Measurements from ENCODE around the gene TERB1.
A peak's percentile ranks its signal among the peaks of the same experiment; 100 is the strongest.
"Not testable (repeated sequence)": the region's sequence is repeated elsewhere in the genome, so short reads cannot be mapped to it uniquely, and the experiment has no call there.

Gene TERB1

DNA sequence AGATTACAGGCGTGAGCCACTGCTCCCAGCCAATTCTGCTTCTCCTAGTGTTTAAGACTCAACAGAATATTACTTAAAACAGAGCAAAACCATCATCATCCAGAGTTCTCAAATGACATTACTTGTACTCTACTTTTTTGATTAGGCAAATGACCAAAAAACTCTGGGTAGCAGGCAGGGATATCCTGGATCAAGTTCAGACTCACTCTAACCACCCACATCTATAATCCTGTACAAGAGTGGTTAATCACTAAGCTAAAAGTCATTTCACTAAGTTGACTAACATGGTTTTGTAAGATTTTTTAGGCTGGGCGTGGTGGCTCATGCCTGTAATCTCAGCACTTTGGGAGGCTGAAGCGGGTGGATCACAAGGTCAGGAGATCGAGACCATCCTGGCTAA is 22.6 kb upstream of the TERB1 start:
- no peak for DNase-seq

DNA sequence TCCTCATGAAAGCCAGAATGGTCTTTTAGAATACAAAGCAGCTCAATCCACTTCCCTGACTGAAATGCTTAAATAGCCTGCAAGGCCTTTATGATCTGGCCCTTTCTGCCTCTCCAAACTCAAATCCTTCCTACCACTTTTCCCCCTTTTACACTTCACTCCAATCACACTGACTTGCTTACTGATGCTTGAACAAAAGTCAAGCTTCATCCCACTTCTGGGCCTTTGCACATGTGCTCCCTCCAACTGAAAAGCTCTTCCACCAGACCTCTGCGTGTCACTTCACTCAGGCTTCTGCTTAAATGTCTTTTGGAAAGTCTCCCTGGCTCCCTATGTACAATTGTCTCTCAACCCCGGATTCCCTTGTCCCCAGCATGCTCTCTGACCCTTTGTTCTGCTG is 13.3 kb upstream of the TERB1 start:
- no peak for DNase-seq

DNA sequence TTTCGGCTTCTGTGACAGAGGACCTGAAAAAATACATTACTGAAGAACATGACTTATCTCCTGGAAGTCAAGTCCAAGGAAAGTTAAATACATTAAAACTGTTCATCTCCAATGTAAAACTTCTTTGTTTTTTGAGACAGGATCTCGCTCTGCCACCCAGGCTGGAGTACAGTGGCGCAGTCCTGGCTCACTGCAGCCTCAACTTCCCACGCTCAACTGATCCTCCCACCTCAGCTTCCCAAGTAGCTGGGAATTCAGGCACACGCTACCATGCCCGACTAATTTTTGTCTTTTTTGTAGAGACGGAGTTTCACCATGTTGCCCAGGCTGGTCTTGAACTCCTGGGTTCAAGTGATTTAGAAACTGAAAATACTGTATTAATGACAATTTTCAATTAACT is 9.7 kb upstream of the TERB1 start:
- no peak for DNase-seq

DNA sequence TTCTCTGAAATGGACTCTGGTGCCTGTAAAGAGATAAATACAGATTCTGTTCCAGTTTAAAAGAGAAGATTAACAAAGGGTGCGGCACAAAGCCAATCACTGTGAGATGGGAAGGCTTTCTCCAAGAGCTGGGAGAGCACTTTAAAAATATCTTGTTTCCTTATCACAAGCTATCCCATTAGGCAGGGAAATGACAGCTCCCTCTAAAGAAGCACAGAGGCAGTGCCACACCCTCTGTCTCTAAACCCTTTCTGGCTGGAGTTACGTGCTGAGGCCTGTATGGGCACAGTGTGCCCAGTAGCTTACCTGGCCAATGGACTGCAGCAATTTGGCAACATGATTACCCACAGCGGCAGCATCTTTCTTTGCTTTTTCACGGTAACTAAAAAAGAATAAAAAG is 9.0 kb upstream of the TERB1 start:
- no peak for DNase-seq

DNA sequence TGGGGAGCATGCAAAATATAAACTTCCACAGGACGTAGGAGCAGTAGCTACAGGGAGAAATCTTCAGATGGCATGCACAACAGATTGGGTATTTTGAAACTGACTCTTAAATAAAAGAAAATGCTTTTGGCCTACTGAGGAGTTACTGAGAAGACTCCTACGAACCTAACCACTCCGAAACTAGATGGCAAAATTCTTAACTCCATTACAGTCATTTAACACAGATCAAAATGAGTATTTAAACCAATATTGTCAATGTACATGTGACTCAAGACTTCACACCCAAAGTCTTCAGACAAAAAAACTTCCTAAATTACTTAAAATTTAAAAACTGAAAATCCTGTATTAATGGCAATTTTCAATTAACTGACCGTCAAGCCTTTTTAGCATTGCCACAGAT is 8.4 kb upstream of the TERB1 start:
- DNase-seq, result no peak

DNA sequence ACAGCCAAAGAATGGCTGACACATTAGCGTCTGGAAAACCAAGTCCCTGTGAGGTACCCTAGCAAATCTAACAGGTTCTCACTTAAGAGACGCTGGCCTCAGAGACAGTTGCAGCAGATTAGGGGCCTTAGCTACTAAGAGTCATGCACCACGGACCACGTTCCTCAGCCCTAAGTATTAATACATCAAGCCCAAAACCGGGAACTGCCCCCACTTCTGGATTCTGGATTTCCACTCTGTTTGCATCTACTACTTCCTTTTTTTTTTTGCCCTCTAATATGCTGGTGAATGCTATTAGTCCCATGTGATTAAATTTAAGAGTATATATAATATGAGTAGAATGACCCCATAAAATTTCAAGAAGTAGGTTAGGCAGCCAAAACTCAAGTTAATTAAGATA is 775 bp upstream of the TERB1 start:
- no peak for DNase-seq

DNA sequence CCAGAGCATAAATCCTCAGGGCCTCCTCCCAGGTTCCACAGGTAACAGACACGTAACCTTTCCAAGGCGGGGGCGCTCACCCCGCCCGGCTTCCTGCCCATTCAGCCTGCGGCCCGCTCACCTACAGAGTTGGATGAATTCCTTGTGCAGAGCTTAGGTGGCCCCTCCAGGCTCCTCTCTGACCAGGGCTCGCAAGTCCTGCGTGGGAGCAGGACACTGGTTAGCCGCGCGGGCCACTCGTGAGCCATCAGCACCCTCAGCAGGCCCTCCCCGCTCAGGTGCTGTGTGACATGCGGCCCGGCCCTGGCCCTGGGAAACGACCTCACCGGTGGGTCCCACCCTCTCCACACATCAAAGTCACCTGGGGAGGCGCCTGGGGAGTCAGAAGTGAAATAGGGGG is 528 bp downstream of the TERB1 start:
- DNase-seq, result no peak

DNA sequence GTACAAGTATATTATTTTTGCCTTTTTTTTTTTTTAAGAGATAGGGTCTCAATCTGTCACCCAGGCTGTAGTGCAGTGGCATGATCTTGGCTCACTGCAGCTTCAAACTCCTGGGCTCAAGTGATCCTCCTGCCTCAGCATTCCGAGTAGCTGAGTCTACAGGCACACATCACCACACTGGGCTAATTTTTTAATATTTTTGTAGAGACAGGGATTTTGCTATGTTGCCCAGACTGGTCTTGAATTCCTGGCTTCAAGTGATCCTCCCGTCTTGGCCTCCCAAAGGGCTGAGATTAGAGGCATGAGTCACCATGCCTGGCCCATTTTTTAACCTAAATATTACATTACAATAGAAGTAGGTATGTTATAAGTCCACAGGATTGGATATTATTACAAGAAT is 3.2 kb downstream of the TERB1 start:
- DNase-seq, result no peak

DNA sequence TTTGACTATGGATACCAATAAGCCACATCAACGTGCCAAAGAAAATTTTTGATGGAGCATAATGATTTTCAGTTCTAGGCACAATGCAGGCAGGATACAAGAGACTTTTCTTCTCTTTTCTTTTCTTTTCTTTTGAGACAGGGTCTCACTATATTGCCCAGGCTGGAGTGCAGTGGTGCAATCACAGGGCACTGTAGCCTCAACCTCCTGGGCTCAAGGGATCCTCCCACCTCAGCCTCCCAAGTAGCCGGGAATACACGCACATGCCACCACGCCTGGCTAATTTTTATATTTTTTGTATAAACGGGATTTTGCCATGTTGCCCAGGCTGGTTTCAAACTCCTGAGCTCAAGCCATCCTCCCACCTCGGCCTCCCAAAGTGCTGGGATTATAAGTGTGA is 7.4 kb downstream of the TERB1 start:
- DNase-seq, result not testable (repeated sequence)

DNA sequence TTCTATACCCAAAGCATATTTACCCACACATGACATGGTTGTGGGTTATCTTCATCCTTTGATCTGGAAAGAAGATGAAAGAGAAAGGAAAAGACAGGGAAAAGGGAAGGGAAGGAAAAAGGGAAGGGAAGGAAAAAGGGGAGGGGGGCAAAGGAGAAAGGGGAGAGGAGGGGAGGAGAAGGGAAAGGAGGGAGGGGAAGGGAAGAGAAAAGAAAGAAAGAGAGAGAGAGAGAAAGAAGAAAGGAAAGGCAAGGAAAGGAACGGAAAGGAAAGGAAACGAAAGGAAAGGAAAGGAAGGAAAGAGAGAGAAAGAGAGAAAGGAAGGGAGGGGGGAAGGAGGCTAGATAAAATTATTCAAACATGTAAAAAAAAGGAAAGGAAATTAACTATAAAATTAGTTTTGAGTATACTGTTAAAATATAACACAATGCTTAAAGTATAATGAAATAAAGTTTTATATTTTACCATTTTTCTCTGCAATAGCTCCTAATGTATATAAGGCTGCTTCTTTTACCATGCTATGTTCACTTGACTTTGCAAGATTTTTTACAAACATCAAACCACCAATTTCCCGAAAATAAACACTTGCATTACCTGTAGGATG is 11.2 kb downstream of the TERB1 start:
- no peak for DNase-seq

DNA sequence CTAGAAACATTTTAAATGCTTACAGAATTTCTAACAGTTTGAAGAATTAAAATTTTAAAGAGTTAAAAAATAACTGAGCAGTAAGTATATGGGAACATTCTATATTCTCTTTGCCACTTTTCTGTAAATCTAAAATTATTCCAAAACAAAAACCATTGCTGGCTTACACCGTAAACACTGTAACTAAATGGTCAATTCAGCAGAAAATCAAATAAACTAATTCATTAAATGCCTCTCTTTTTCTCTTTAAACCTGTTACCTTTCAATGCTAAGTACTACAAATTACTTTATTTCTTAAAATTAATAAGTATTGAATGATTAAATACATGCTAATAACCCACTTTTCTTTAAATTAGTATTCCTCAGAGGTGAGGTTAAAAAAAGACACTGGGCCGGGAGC is 14.0 kb downstream of the TERB1 start:
- DNase-seq, result no peak

DNA sequence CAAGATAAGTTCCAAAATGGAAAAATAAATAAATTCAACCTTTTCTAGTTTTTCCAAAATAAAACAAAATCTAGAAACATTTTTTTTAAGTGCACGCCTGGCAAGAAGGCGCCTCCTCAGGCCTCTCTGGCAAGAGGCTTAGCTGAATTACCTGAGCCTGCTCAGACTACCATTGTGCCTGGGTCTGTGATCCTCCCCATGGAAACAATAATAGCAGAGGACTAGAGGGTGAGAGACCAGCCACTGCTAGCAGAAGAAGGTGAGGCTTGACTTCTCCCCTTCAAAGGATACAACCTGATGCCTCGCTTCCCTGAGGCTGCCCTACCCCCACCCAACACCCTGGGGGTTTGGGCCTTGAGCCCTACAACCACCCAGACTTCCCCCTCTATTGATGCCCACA is 14.8 kb downstream of the TERB1 start:
- no peak for DNase-seq

DNA sequence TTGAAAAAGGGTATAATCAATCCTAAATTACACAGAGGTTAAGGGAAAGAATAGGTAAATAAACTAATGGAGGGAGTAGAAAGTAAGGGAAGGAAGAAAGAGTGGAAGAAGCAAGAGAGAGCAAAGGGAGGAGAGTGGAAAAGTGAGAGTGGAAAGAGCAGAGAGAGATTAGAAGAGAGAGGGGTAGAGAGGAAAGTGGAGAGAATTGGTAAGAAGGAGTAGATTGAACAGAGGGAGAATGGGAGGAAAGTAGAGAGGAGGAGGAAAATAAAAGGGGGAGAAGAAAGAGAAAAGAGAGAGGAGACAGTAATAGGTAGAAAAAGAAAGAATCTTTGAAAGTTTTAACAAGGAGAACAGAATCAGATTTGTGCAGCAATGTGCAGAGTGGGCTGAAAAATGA is 24.9 kb downstream of the TERB1 start:
- no peak for DNase-seq

DNA sequence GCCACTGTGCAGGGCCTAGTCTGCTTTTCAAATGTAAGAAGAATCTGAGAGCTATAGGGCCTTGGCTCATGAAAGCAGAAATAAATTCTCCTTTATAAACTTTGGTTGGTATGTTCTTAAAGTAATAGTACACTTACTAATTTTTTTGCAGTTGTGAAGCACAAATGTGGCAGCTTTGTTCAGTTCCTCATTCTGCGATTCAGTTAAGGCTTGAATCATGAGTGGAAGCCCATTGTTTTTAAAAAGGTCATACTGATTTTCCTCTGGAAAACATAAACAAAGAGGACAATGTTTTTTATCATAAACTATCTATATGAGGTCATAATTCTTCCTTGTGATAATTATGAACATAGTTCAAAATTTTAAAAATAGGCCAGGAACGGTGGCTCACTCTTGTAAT is 26.4 kb downstream of the TERB1 start:
- no peak for DNase-seq

DNA sequence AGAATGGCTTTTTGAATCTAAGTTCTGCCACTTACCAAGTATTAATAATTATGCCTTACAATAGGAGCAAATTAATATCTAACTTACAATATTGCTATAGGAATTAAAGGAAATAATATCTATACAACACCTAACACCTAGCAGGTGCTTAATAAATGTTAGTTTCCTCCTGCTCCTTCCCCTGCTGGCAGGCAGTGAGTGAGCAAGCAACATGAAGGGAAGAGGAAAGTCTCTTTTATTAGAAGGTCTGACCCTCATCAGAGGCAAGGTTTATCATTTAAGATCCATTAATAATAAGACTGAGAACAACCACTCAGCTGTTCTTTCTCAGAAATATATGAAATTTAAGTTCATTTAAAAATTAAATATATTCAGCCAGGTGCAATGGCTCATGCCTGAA is 43.3 kb downstream of the TERB1 start:
- no peak for DNase-seq

DNA sequence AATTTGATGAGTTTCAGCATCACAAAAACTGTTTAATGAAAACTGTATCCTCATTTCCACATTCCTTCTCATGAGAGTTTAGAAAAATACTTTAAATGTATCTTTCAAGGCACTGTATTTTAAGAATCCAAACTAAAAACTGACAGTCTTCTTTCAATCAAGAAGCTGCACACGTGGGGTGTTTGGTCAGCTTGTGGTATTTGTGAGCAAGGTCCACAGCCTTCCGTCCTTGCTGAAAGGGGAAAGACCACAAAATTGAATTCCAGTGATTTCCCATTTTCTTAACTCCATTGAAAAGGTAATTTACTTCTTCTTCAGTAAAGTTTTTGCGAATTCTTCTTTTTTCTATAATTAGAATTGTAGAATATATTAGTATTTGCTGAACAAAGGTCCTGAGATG is 46.6 kb downstream of the TERB1 start:
- no peak for DNase-seq

DNA sequence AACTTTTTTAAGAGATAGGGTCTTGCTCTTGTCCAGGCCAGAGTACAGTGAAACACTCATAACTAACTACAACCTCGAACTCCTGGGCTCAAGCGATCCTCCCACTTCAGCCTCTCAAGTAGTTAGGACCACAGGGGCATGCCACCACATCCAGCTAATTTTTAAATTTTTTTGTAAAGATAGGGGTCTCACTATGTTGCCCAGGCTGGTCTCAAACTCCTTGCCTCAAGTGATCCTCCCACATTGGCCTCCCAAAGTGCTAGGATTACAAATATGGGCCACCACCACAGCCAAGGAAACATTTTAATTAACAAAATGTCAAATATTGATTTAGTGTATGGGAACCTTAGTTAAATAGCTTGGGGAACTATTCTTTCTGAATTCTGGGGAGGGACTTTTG is 47.2 kb downstream of the TERB1 start:
- no peak for DNase-seq

DNA sequence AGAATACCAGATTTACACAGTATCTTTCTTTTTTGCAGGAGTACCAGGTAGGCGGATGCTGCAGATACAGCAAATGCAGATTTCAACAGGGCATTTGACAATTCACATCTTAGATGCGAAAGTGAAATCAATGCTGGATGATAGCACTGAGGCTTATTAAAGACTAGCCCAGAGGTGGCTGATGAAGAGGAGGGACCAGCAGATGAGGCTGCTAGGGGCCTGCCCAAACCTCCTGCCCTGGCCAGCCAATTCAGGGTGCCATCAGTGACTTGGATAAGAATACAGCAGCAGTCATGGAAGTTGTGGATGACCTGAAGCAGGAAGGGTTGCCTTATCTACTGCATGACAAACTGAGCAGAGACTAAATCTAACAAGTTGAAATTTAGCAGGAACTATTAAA is 48.4 kb downstream of the TERB1 start:
- DNase-seq, result no peak

DNA sequence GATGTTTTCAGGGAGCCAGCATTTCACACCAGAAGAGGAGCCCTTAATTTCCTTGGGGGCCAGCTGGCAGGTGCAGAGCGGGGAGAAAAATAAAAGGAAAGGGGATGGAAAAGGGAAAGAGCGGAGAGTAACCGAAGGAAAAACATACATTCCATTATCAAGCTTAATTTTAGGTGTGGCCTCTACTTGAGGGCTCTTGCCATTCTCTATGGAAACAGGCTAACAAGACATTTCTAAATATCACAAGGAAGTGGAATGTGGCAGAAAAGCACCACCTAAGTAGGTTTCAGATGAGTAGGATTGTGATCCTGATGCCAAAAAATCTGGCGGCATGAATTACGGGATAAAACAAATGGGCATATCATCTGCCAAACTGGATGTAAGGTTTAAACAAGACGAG is 49.0 kb downstream of the TERB1 start:
- DNase-seq, result no peak

DNA sequence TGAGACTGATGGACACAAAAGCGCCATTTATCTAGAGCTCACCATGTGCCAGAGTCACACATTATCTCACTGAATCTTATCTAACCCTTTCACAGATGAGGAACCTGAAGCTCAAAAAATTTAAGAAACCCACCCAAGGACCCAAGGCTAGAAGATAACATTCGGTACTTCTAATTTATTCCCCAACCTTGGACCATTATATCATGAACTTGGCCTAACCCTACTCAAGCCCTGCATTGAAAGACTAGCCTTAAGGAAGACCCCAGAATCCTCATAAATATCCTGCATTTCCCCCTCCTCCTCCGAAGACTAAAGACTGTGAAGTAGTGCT is 49.4 kb downstream of the TERB1 start:
- no peak for DNase-seq

DNA sequence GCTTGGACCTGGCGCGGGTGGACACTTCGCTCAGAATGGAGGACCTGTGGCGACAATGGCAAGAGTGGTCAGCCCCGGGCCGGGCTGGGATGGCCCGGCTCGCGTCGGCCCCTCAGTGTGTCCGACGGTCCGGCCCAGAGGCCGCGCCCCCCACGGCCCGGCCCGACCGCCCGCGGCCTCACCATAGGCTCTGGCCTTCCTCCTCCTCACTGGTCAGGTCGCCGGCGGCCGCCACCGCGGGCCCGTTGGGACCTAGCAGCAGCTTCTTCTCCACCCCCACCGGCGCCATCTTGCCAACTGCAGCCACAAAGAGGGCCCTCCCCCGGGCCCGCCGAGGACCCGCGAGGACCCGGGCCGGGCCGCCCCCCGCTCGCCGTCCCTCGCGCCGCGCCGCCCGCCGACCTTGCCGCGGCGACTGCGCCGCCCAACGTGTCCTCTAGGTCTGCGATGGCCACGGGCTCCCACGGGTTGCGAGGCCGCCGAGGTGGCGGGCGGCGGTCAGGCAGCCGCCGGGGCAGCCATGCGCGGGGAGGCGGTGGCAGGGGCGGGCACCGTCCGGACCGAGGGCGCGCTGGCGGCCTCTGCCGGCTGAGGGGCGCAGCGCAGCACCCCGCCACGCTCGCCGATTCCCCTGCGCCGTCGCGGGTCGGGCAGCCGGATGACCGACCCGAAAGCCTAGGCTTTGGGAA is 49.9 kb downstream of the TERB1 start, which contains the start of gene DYNC1LI2:
Gene DYNC1LI2, minus strand, starts transcription at position 307 of the 689 bp plus-strand sequence. Its CDS starts 18 bp downstream, at position 289.
- peak in 1 of 2 experiments; percentile 63 for DNase-seq

DNA sequence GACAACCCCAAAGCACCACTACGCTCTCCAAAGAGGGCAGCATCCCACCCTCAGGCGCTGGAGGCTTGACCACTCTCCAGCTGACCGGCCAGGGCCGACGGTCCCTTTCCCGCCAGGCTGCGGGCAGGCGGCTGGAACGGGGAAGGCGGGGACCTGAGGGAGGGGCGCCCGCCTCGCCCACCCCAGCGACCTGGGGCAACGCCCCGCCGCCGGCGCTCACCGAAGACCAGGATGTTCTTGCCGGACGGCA is 50.4 kb downstream of the TERB1 start:
- no peak for DNase-seq

DNA sequence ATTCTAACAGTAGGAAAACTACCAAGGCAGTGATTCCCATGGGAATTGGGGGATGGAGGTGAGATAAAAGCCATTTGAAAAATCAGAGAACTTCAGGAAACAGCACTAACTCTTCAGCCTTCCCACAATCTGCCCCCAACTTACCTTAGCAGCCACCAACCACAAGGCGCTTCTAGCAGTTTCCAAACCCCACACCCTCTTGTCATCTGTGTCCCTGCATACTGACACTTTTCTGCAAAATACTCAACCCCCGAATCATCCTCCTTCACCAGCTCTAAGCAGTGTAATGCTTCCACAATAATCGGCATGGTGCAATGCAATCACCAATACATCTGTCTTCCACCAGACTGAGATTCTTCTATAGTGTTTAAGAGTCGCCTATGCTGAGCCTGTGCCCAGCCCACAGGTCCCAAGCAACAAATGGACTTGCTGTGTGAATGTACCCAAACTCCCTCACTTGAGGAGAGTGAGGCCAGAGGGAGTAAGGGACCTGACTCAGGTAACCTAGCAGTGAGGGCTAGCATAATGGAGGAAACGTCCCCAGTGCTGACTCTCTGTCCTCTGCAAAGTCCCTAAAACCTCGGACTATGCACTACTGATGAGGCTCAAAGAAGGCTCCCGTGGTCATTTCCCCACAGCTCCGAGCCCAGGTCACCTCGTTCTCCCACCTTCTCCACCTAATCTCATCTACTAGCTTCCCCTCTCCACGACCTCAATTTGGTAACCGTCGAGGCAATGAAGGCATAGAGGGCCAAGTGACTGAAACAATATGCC is 50.9 kb downstream of the TERB1 start:
- no peak for DNase-seq

DNA sequence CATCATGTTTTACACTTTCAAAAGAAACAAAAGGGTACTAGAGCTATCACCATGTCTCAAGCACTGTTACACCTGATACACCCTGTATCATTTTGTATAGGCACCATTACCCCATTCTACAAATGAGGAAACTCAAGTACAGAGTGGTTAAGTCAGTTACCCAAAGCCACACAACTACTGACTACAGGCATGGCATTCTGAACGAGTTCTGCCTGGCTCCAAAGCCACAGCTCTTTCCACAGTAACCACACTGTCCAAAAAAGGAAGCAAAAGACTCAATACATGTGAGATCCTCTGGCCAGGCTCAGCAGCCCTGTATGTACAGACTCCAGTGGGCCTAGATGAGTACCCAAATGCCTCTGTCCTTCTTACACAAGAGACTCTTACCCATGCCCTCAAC is 54.7 kb downstream of the TERB1 start:
- no peak for DNase-seq

DNA sequence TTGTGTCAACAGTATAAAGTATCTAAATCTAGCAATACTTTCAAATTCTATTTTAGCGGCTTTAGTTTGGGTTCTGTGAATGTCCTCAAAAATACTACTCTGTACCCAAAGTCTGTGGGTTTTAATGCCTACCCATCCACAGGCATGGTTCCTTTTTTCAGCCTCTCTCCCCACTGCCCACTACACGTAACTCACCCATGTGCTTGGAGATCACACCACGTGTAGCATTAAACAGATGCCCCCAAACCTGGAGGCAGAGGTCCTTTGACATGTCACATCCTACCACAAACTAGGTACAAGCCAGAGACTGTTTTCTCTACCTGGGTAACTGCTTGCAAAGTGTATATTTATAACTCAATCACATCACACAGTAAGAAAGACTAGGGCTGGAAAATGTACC is 55.3 kb downstream of the TERB1 start:
- no peak for DNase-seq
